AG04450 (cell line): ENCODE measurements around the gene GDF10. TPM values are rescaled to one million over a fixed set of nuclear protein-coding genes. Genes with fewer than 3 reads are reported as not detected.

Experiments
- CTCF ChIA-PET: fragments of 300-600, 350-600 bp; formaldehyde crosslinking; extraction: SDS; loops from one replicate; lab custom pipeline; 2022; ENCODE audit warnings: antibody characterized with exemption, inconsistent platforms; lab: Charles Lee
- POLR2A ChIA-PET: fragments of 350-600 bp; formaldehyde crosslinking; extraction: SDS; loops from one replicate; lab custom pipeline; 2021; ENCODE audit warnings: antibody characterized with exemption, inconsistent platforms; lab: Yijun Ruan, JAX
- DNase-seq: peaks from one replicate; pipeline ENCODE4 v3.0.0-alpha.2; 2011; ENCODE audit warnings: low read depth, low spot score
- H3K27ac ChIP-seq: one replicate; pipeline ENCODE4 v1.5.1; 2012; ENCODE audit warnings: low read depth, low read length, control low read depth
- H3K27me3 ChIP-seq: one replicate; pipeline ENCODE4 v1.6.0; 2012; ENCODE audit warnings: low read length; ENCODE audit not compliant: control insufficient read depth, insufficient read depth
- H3K4me3 ChIP-seq: 2 replicates; pipeline ENCODE4 v1.5.1; 2011; ENCODE audit warnings: mild to moderate bottlenecking, low read depth, low read length, control low read depth
- H3K9me3 ChIP-seq: 2 replicates; pipeline ENCODE4 v1.5.1; 2012; ENCODE audit warnings: low read length; ENCODE audit not compliant: control insufficient read depth, insufficient read depth
- polyA plus RNA-seq: library from polyadenylated mRNA; depleted of rRNA; stranded (reverse); fragments of >200 nt; gene quantifications from 2 replicates; pipeline ENCODE4 v1.2.3, GENCODE V29; 2011
- TF ChIP-seq, protein P1 (sequence below): IDR thresholded peaks from 2 replicates; pipeline ENCODE4 v1.5.1; 2011; ENCODE audit warnings: low read depth, low read length, control low read depth, inconsistent platforms

GDF10 gene
- polyA plus RNA-seq, 1 experiment = 0.14 TPM

DNA sequence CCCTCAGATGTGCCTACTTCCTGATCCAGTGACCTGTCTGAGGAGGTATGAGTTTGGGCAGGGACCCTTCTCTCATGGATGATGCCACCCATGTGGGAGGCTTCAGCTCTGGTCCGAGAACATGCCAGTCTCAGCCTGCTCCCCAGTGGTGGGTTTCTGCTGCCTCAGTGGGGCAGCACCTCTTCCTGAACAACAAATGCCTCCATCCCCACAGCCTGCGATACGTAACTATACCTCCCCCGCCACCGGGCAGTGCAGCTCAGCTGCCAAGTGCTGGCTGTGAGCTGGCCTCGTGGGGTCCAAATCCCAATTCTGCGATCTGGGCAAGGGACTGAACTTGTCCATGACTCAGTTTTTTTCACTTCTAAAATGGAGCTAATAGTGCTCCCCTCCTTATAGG lies 3.1 kb downstream of the GDF10 start:
- Histone ChIP-seq H3K4me3 (no peak overlapping the region), H3K9me3 (no peaks in the 10 kb centered on the region), H3K27me3 (peaks cover 60% of the 10 kb centered on the region), H3K27ac (no peak overlapping the region)
- POLR2A ChIA-PET = interaction anchor here (0.6 kb wide), 1 partner anchor 56 kb away, joined by 3 read pairs; no protein-coding TSS in a partner anchor
- DNase-seq = no peak
- CTCF ChIA-PET = interaction anchor here (1.1 to 1.3 kb wide), 2 partner anchors 9 to 279 kb away, joined by 3 to 9 read pairs; no protein-coding TSS in a partner anchor
- TF ChIP-seq, protein P1, sequence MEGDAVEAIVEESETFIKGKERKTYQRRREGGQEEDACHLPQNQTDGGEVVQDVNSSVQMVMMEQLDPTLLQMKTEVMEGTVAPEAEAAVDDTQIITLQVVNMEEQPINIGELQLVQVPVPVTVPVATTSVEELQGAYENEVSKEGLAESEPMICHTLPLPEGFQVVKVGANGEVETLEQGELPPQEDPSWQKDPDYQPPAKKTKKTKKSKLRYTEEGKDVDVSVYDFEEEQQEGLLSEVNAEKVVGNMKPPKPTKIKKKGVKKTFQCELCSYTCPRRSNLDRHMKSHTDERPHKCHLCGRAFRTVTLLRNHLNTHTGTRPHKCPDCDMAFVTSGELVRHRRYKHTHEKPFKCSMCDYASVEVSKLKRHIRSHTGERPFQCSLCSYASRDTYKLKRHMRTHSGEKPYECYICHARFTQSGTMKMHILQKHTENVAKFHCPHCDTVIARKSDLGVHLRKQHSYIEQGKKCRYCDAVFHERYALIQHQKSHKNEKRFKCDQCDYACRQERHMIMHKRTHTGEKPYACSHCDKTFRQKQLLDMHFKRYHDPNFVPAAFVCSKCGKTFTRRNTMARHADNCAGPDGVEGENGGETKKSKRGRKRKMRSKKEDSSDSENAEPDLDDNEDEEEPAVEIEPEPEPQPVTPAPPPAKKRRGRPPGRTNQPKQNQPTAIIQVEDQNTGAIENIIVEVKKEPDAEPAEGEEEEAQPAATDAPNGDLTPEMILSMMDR = no peak

DNA sequence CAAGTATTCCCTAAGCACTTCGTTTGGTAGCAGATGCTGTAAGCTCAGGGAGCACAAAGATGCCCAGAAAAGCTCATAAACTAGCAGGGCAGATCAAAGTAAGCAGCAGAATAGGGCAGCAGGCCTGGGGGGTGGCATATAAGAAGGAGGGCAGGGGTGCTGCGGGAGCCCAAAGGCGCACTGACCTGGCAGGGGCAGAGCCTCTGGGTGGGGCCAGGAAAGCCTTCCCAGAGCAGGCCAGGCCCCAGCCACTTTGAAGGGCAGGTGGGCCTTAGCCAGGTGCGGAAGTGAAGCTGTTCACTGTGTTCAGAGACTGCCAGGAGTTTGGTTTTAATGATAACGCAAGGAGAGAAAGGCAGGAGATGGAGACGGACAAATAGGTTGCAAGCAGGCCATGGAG lies 3.9 kb downstream of the GDF10 start:
- TF ChIP-seq, protein P1 = no peak
- Histone ChIP-seq H3K27ac (no peak overlapping the region), H3K4me3 (no peak overlapping the region), H3K27me3 (peaks cover 59% of the 10 kb centered on the region), H3K9me3 (no peaks in the 10 kb centered on the region)
- ChIA-PET CTCF (interaction anchor here (1.1 to 1.3 kb wide), 2 partner anchors 8 to 279 kb away, joined by 3 to 9 read pairs; no protein-coding TSS in a partner anchor), POLR2A (no interaction called here)
- no peak for DNase-seq

DNA sequence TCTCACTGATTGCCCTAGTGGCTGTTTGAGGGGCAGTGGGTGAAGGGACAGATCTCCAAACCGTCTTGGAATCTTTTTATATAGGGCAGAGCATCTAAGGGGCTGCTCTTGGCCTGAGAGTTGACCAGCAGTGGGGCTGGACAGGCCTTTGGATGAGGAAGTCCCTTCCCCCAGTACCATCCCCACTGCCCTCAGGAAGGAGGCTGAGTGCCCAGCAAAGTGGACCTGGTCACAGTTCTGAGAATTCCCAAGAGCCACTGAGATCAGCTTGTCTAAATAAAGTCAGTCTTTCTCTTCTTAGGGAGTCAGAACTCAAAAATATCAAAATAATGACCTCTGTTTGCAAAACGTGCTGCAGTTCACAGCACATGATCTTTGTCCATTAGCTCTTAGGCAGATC lies 5.6 kb downstream of the GDF10 start:
- H3K27ac ChIP-seq = no peak overlapping the region
- H3K9me3 ChIP-seq = no peaks in the 10 kb centered on the region
- TF ChIP-seq, protein P1 = no peak
- POLR2A ChIA-PET = no interaction called here
- no peak overlapping the region for H3K4me3 ChIP-seq
- CTCF ChIA-PET = interaction anchor here (1.4 to 1.6 kb wide), 2 partner anchors 258 to 281 kb away, joined by 6 to 7 read pairs; no protein-coding TSS in a partner anchor
- no peak for DNase-seq
- peaks cover 52% of the 10 kb centered on the region for H3K27me3 ChIP-seq

DNA sequence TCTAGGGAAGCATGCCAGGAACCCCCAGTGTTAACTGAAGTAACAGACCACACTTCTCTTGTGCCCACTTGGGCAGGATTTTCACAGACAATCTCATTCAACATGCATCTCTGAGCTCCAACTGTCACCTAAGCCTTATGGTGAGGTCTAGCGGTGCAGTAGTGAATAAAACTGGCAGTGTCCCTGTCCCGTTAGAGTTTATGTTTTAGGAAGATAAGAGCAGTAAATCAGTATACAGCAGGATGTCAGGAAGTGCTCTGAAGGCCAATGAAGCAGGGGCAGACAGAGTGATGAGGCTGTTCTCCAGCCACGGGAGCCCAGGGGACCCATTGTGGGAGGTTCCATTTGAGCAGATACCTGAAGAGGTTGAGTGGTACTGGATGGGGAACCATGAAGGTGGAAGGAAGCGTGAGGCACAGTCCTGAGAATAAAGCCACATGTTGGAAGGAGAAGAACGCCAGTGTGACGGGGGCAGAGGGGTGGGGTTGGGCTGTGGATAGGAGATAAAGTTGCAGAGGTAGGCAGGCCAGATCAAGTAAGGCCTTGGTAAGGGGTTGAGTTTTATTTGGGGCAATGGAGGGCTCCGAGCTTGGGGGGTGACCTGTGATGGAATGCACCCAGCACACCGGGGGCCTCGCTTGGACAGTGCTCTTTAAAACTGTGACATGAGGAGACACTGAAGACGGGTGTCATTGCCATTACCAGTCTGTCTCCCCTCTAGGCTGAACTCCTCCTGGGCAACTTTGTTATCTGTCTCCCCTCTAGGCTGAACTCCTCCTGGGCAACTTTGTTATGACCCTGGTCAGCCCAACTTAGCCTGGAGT lies 6.6 kb downstream of the GDF10 start:
- no peak for DNase-seq
- CTCF ChIA-PET = interaction anchor here (1.4 to 1.6 kb wide), 2 partner anchors 259 kb away, joined by 3 to 7 read pairs; no protein-coding TSS in a partner anchor
- TF ChIP-seq, protein P1 = no peak
- Histone ChIP-seq H3K27ac (no peak overlapping the region), H3K9me3 (no peaks in the 10 kb centered on the region), H3K27me3 (peaks cover 43% of the 10 kb centered on the region), H3K4me3 (no peak overlapping the region)
- POLR2A ChIA-PET = no interaction called here

DNA sequence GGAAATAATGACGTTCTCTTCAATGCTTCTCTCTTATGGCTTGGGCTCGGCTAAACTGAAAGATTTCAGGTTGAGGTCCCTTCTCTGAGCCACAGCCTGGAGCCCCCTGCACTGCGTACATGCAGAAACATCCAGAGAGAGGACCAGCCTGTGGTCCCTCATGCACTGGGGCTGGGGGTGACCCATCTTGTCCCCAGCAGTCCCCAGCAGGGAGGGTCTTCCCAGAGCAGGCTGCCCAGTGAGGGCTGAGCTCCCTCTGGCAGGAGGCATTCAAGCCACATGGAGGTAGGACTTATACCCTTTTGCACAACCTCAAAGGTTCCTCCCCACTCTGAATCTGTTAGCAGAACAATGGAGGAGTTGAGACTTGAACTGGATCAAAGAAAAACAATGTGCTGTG lies 7.4 kb downstream of the GDF10 start:
- POLR2A ChIA-PET = no interaction called here
- DNase-seq = no peak
- no peak overlapping the region for H3K4me3 ChIP-seq
- TF ChIP-seq, protein P1 = no peak
- H3K27me3 ChIP-seq = peaks cover 35% of the 10 kb centered on the region
- no peak overlapping the region for H3K27ac ChIP-seq
- no peaks in the 10 kb centered on the region for H3K9me3 ChIP-seq
- CTCF ChIA-PET = interaction anchor here (1.0 to 1.4 kb wide), 3 partner anchors 260 to 314 kb away, joined by 3 to 5 read pairs (median 4); no protein-coding TSS in a partner anchor
